Calu3 (cell line): ENCODE results near the gene POLN. TPM values are rescaled to one million over a fixed set of nuclear protein-coding genes. Genes with fewer than 3 reads are reported as not detected.

Source experiments
- BruUV-seq: library from RNA; stranded (reverse); fragments of 400-500 nt; replicated peaks from 2 replicates; lab custom pipeline; 2021; lab: Mats Ljungman, UMichigan
- CTCF ChIA-PET: fragments of 300-600 bp; sonication (Branson Sonifier 250); formaldehyde crosslinking; loops from one replicate; lab custom pipeline; 2022; ENCODE audit warnings: antibody characterized with exemption; lab: Charles Lee
- DNase-seq: peaks from one replicate; pipeline ENCODE4 v3.0.0; 2022
- H3K27ac Mint-ChIP-seq: one replicate; pipeline ENCODE4 v1.8.0; 2022; ENCODE audit warnings: mixed read lengths; ENCODE audit not compliant: unreplicated experiment
- H3K27me3 Mint-ChIP-seq: one replicate; pipeline ENCODE4 v1.8.0; 2022; ENCODE audit warnings: mixed read lengths; ENCODE audit not compliant: unreplicated experiment
- H3K36me3 Mint-ChIP-seq: one replicate; pipeline ENCODE4 v1.8.0; 2022; ENCODE audit warnings: mild to moderate bottlenecking, moderate library complexity, mixed read lengths; ENCODE audit not compliant: insufficient read depth, unreplicated experiment
- H3K4me1 Mint-ChIP-seq: one replicate; pipeline ENCODE4 v1.8.0; 2022; ENCODE audit warnings: mild to moderate bottlenecking, low read depth, mixed read lengths; ENCODE audit not compliant: unreplicated experiment
- H3K4me3 Mint-ChIP-seq: one replicate; pipeline ENCODE4 v1.8.0; 2022; ENCODE audit warnings: mild to moderate bottlenecking, low read depth, moderate library complexity, mixed read lengths; ENCODE audit not compliant: unreplicated experiment
- H3K9me3 Mint-ChIP-seq: one replicate; pipeline ENCODE4 v1.8.0; 2022; ENCODE audit warnings: low read depth, mixed read lengths; ENCODE audit not compliant: unreplicated experiment
- intact Hi-C: fragments of 100-400 bp; cut with micrococcal nuclease; formaldehyde crosslinking; loops from one replicate; pipeline ENCODE4 v1.10.0; 2022; ENCODE audit not compliant: unreplicated experiment
- total RNA-seq: library from RNA; stranded (reverse); gene quantifications from 2 replicates; pipeline ENCODE4 v1.2.3, GENCODE V29; 2022
- TF ChIP-seq, protein P1 (sequence below): fragments of 200-600 bp; IDR thresholded peaks from one replicate; pipeline ENCODE4 v1.8.0; 2022; ENCODE audit warnings: antibody characterized with exemption; ENCODE audit not compliant: unreplicated experiment

Gene POLN
- total RNA-seq, 1 experiment from 2014 or later = 4.1 TPM

DNA sequence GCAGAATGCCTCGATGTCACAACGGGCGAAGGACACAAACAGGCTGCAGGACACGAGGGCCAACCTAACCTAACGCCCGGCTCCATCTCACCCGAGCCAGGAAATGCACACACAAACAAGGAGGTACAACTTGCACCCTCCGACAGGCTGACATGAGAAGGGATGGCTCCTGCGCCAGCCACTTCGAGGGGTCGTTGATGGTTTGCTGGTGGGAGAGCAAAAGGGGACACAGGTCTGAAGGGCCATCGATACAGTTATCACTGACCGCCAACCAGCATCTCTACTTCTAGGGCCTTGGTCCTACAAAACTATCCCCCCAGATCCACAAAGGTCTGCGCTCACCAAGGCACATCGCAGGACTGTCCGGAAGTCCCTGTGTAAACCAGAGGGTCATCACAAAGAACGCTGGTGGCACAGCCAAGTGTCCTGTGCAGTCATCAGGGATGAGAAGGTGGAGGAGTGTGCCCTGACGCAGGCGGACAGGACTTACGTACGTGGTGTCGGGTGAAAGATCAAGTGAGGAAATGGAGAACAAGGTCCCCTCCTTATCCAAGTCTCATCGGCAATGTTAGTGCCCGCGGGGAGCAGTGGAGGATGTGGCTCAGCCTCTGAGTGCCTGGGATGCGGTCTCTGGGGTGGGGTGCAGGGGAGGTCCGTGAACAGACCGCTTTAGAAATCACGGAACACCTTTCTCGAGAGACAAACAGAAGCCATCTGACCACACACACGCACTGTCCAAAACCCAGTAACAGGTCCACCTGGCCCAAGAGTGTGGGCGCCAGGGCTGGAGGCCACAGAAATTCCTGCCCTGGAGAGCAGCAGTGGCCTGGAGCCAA lies 13.0 kb upstream of the POLN start:
- DNase-seq = no peak
- Mint-ChIP-seq H3K27ac (no peak overlapping the region), H3K27me3 (no peaks in the 10 kb centered on the region), H3K36me3 (no peaks in the 10 kb centered on the region), H3K4me3 (no peak overlapping the region), H3K4me1 (no peaks in the 10 kb centered on the region), H3K9me3 (no peaks in the 10 kb centered on the region)
- CTCF ChIA-PET = no interaction called here
- no TSS peak for BruUV-seq
- intact Hi-C loops = no loop called here
- TF ChIP-seq, protein P1, sequence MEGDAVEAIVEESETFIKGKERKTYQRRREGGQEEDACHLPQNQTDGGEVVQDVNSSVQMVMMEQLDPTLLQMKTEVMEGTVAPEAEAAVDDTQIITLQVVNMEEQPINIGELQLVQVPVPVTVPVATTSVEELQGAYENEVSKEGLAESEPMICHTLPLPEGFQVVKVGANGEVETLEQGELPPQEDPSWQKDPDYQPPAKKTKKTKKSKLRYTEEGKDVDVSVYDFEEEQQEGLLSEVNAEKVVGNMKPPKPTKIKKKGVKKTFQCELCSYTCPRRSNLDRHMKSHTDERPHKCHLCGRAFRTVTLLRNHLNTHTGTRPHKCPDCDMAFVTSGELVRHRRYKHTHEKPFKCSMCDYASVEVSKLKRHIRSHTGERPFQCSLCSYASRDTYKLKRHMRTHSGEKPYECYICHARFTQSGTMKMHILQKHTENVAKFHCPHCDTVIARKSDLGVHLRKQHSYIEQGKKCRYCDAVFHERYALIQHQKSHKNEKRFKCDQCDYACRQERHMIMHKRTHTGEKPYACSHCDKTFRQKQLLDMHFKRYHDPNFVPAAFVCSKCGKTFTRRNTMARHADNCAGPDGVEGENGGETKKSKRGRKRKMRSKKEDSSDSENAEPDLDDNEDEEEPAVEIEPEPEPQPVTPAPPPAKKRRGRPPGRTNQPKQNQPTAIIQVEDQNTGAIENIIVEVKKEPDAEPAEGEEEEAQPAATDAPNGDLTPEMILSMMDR = no peak

DNA sequence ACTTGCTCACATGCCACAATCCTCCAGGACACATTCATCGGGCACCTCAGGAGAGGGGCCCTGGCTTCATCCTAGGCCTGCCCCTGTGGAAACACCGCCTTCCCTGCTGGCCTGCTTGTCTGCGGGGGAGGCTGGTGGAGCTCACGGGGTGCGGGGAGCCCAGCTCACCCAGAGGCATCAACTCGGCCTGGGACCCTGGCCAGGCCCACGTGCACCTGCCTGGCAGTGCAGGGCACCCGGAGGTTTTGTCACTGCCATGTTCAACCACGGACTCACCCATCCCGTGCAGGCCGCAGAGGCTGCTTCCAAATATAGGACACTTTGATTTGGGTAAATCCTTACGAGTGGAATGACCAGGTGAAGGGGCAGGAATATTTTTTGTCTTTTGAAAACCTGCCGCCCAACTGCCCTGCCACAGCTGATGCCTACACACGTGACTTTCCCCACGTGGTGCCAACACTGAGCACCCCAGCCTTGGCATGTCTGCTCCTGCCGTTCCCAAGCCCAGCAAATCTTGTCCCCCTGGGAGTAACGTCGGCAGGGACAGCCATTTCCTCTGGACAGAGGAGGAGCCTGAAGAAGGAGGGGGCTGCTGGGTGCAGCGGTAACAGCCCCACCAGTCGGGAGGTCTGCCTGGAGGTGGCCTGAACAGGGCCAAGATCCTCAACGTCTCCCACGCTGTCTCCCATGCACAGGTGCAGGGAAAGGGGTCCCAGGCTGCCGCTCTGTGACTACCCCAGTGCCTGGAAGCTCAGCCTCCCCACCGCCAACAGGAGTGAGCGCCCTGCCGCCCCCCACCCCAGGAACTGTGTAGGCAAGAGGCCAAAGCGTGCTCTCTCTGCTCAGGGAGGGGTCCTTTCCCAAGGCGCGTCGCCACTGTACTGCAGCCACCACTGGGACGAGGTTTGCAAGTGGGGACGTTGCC lies 11.5 kb upstream of the POLN start:
- H3K27ac Mint-ChIP-seq = no peak overlapping the region
- no peaks in the 10 kb centered on the region for H3K27me3 Mint-ChIP-seq
- CTCF ChIA-PET = no interaction called here
- H3K9me3 Mint-ChIP-seq = no peaks in the 10 kb centered on the region
- BruUV-seq = no TSS peak
- intact Hi-C loops = no loop called here
- DNase-seq = no peak
- H3K4me1 Mint-ChIP-seq = no peaks in the 10 kb centered on the region
- no peak overlapping the region for H3K4me3 Mint-ChIP-seq
- TF ChIP-seq, protein P1 = no peak
- H3K36me3 Mint-ChIP-seq = no peaks in the 10 kb centered on the region

DNA sequence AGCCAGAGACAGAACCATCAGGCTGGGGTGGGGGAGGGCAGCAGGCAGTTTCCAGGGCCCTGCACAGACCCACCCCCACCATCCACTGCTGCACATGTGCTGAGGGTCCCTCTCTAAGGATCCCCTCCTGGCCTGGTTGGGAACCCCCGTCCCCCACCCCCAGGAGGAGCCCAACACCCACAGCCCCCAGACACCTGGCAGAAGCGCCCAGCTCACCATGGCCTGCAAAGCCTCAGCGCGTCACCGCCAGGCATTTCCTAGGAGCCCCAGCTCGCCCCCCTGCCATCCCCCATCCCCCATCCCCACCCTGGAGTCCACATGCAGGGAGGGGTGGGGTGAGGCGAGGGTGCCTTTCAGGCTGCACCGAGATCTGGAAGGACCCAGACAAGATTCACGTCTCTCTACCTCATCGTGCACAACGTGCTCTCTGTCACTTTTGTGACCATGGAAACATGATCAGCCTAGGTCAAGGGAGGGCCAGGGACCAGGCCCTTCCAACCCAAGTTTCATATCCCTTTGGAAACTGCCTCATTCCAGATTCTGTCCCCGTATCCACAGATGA lies 10.7 kb upstream of the POLN start:
- CTCF ChIA-PET = no interaction called here
- DNase-seq = no peak
- H3K27me3 Mint-ChIP-seq = no peaks in the 10 kb centered on the region
- no peaks in the 10 kb centered on the region for H3K9me3 Mint-ChIP-seq
- no peaks in the 10 kb centered on the region for H3K4me1 Mint-ChIP-seq
- H3K36me3 Mint-ChIP-seq = peaks cover under 1% of the 10 kb centered on the region
- no peak overlapping the region for H3K4me3 Mint-ChIP-seq
- intact Hi-C loops = no loop called here
- H3K27ac Mint-ChIP-seq = no peak overlapping the region
- TF ChIP-seq, protein P1 = no peak
- no TSS peak for BruUV-seq

DNA sequence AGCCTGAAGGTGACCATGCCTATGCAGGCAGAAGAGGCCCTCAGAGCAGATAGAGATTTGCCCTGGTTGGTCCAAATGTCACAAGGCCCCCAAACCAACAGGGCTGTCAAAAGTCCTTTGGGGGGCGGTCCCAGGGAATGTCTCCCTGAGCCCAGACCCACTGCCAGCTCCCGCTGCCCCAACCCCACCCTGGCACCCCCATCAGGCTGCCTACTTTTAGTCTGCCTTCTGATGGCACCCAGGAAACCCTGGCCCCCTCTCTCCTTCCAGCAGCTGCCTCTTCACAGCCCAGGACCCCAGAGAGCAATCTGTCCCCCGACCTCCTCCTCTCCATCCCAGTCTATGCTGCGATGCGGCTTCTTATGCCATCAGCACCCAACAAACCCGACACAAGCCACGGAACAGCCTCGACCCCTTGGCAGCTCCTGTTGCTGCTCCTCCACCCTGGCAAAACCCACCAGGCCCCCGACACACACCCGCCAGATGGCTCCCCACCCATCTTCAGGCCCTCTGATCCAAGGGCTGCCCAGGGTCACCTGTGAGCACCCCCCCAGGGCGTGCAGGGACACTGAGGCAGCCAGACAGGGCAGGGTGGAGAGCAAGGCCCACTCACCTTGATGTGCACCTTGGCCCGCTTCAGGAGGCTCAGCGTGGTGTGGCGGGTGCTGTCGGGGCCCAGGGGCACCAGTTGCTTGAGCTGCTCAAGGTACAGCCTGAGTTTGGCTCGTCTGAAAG lies 10.0 kb upstream of the POLN start:
- Mint-ChIP-seq H3K27ac (no peak overlapping the region), H3K4me1 (no peaks in the 10 kb centered on the region), H3K27me3 (no peaks in the 10 kb centered on the region), H3K9me3 (no peaks in the 10 kb centered on the region), H3K36me3 (peaks cover 7% of the 10 kb centered on the region), H3K4me3 (no peak overlapping the region)
- BruUV-seq = no TSS peak
- CTCF ChIA-PET = no interaction called here
- intact Hi-C loops = no loop called here
- TF ChIP-seq, protein P1 = no peak
- DNase-seq = no peak
